Vagina (tissue), 2 donors: ENCODE measurements around the gene ETHE1. TPM values are rescaled to one million over a fixed set of nuclear protein-coding genes. Genes with fewer than 3 reads are reported as not detected.
"Not testable (repeated sequence)": the region's sequence is repeated elsewhere in the genome, so short reads cannot be mapped to it uniquely, and the experiment has no call there.

Source experiments
- DNase-seq, 2 donors: peaks; one replicate each; pipeline ENCODE4 v3.0.0-alpha.2; 2017; ENCODE audit errors: extremely low spot score in 2 of 2
- H3K27ac ChIP-seq: fragments of 200-600 bp; sonication (generic); one replicate; pipeline ENCODE4 v1.5.1; 2019
- H3K27me3 ChIP-seq: fragments of 200-600 bp; sonication (generic); one replicate; pipeline ENCODE4 v1.5.1; 2019
- H3K36me3 ChIP-seq, 2 donors: fragments of 200-600 bp; sonication (generic); one replicate each; pipeline ENCODE4 v1.5.1; 2017 to 2019
- H3K4me1 ChIP-seq: fragments of 200-600 bp; sonication (generic); one replicate; pipeline ENCODE4 v1.5.1; 2019
- H3K4me3 ChIP-seq, 2 donors: fragments of 200-600 bp; sonication (generic); 1 replicate in 1 of 2; 2 replicates in 1 of 2; pipeline ENCODE4 v1.5.1; 2016 to 2019
- H3K9me3 ChIP-seq: fragments of 200-600 bp; sonication (generic); one replicate; pipeline ENCODE4 v1.5.1; 2019
- CTCF ChIP-seq, 3 experiments: fragments of 450-650 bp in 2 of 3; fragments of 200-600 bp in 1 of 3; sonication (generic) in 1 of 3; IDR thresholded peaks; one replicate each; pipeline ENCODE4 v1.5.1; 2017 to 2019; ENCODE audit warnings: antibody characterized with exemption in 3 of 3, mild to moderate bottlenecking in 2 of 3, moderate library complexity in 2 of 3
- POLR2A ChIP-seq, 2 donors: fragments of 450-650 bp; IDR thresholded peaks; one replicate each; pipeline ENCODE4 v1.6.1; 2017; ENCODE audit warnings: antibody characterized with exemption in 2 of 2, mild to moderate bottlenecking in 2 of 2, moderate library complexity in 2 of 2
- POLR2AphosphoS5 ChIP-seq, 2 donors: sonication (generic); formaldehyde crosslinking; IDR thresholded peaks; one replicate each; pipeline ENCODE4 v1.9.0; 2017; ENCODE audit warnings: antibody characterized with exemption in 2 of 2, mild to moderate bottlenecking in 2 of 2, low read depth in 1 of 2; ENCODE audit not compliant: insufficient read depth in 1 of 2
- intact Hi-C: fragments of 100-400 bp; cut with DNase I; formaldehyde crosslinking; loops from one replicate; pipeline ENCODE4 v1.15.1; 2023
- total RNA-seq: library from RNA; depleted of rRNA; stranded (reverse); fragments of >200 nt; gene quantifications from one replicate; pipeline ENCODE4 v1.2.3, GENCODE V29; 2016

ETHE1 gene
- total RNA-seq, 1 donor from 2014 or later: 74.4 TPM

- TF ChIP-seq CTCF (IDR thresholded peaks at IDR 0.05) (no peak), POLR2AphosphoS5 (IDR thresholded peaks at IDR 0.05; ENCODE audit: insufficient read depth in 1 of 2, low read depth in 1 of 2) (no peak), POLR2A (IDR thresholded peaks at IDR 0.05) (no peak)
- H3K9me3 ChIP-seq: no peaks in the 10 kb centered on the region
- intact Hi-C loops: no loop called here
- peaks cover 39% of the 10 kb centered on the region for H3K4me1 ChIP-seq
- peak overlapping the region; percentile 58 to 61 for H3K4me3 ChIP-seq
- no peak for DNase-seq
- no peaks in the 10 kb centered on the region for H3K27me3 ChIP-seq
- H3K27ac ChIP-seq: peak overlapping the region; percentile 96
- no peaks in the 10 kb centered on the region for H3K36me3 ChIP-seq
Measured at GRCh38 chr19:43532571-43532961, 5.6 kb upstream of the ETHE1 start.

DNA sequence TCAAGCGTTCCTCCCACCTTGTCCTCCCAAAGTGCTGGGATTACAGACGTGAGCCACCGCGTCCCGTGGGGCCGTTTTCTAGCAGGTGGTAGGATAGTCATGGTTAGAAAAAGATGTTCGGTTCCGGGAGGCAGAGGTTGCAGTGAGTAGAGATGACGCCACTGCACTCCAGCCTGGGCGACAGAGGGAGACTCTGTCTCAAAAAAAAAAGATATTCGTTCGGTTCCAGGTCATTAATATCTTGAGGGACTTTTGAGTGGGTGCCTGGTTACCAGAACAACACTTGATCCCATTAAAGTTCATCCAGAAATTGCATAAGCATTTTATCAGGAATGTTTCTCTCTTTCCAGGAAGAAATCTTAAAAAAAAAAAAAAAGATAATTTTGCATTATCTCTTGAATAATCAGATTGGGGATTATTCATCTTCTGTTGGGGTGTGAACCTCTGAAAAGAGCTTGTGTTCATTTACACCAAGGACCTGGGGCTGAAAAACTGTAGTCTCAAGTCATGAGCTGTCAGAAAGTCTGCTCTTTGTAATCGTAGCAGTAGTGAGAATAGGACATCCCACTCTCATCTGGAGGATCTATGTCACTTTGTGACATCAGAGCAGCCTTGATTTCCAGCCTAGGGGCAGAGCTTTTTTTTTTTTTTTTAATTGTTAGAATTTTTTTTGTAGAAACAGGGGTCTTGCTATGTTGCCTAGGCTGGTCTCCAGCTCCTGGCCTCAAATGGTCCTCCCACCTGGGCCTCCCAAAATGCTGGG lies 1.0 kb upstream of the ETHE1 start:
- peak overlapping the region in 1 of 2 donors; percentile 77 for H3K4me3 ChIP-seq
- TF ChIP-seq POLR2A (IDR thresholded peaks at IDR 0.05): no peak
- TF ChIP-seq POLR2AphosphoS5 (IDR thresholded peaks at IDR 0.05; ENCODE audit: insufficient read depth in 1 of 2, low read depth in 1 of 2): peak in 1 of 2 donors; percentile 13
- peaks cover 51% of the 10 kb centered on the region for H3K4me1 ChIP-seq

GRCh38 chr19:43525836-43526771 lies 897 bp downstream of the ETHE1 start:
- H3K36me3 ChIP-seq: peaks cover 0 to 4% of the 10 kb centered on the region in 2 donors
- H3K9me3 ChIP-seq: no peaks in the 10 kb centered on the region
- peaks cover 46% of the 10 kb centered on the region for H3K4me1 ChIP-seq
- peak overlapping the region; percentile 84 for H3K27ac ChIP-seq
- no peak for DNase-seq
- peak overlapping the region; percentile 68 to 77 for H3K4me3 ChIP-seq
- H3K27me3 ChIP-seq: no peaks in the 10 kb centered on the region
- intact Hi-C loops: no loop called here
- TF ChIP-seq CTCF (IDR thresholded peaks at IDR 0.05) (no peak), POLR2A (IDR thresholded peaks at IDR 0.05) (no peak), POLR2AphosphoS5 (IDR thresholded peaks at IDR 0.05; ENCODE audit: insufficient read depth in 1 of 2, low read depth in 1 of 2) (no peak)

More for the DNA sequence above, 1.0 kb upstream of the ETHE1 start:
- no peaks in the 10 kb centered on the region for H3K9me3 ChIP-seq
- H3K27ac ChIP-seq: peak overlapping the region; percentile 84
- H3K27me3 ChIP-seq: no peaks in the 10 kb centered on the region
- no peaks in the 10 kb centered on the region for H3K36me3 ChIP-seq
- no peak for DNase-seq
- intact Hi-C loops: no loop called here

DNA sequence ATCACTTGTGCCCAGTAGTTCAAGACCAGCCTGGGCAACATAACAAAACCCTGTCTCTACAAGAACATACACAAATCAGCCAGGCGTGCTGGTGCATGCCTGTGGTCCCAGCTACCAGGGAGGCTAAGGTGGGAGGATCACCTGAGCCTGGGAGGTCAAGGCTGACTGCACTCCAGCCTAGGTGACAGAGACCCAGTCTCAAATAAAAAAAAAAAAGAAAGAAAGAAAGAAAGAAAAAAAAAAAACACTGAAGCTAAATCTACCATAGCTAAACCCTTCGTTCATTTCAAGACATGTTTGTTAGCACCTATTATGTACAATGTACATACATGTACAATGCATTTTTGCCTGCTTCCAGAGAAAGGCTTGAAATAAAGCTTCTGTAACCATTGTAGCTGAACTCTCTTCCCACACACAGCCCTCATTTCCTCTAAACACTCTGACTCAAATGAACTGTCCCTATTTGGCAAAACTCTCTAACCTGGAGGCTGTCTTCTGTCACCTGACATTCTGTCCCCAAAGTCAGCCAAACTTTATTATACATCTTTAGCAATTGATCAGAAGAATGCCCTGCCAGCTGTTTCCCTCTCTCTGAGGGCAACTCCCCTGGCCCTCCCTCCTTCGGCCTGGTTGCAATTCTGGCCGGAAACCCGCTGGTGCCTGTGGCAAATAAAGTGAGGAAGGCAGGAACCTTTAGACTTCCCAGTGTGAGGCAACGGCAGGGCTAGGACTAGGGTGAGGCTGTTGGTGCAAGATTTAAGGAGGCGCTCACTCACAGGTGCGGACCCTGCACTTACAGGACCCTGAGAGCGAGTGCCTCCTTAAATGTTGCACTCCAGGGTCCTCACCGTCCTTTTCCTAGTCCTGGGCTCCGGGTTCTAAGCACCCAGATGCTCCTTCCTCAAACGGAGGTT lies 1.8 kb downstream of the ETHE1 start:
- DNase-seq: peak in 1 of 2 donors; percentile 91
- no peaks in the 10 kb centered on the region for H3K27me3 ChIP-seq
- H3K36me3 ChIP-seq: peaks cover 0 to 5% of the 10 kb centered on the region in 2 donors
- peak overlapping the region; percentile 84 for H3K27ac ChIP-seq
- peak; percentile 66 to 89 for TF ChIP-seq POLR2AphosphoS5 (IDR thresholded peaks at IDR 0.05; ENCODE audit: insufficient read depth in 1 of 2, low read depth in 1 of 2)
- TF ChIP-seq CTCF (IDR thresholded peaks at IDR 0.05): no peak
- H3K9me3 ChIP-seq: no peaks in the 10 kb centered on the region
- H3K4me3 ChIP-seq: peak overlapping the region; percentile 68 to 77
- H3K4me1 ChIP-seq: peaks cover 46% of the 10 kb centered on the region
- intact Hi-C loops: no loop called here

DNA sequence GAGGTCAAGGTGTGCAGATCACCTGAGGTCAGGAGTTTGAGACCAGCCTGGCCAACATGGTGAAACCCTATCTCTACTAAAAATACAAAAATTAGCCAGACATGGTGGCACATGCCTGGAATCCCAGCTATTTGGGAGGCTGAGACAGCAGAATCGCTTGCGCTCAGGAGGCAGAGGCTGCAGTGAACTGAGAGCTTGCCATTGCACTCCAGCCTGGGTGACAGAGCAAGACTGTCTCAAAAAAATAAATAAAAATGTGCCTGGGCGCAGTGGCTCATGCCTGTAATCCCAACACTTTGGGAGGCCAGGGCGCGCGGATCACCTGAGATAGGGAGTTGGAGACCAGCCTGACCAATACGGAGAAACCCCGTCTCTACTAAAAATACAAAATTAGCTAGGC lies 3.3 kb downstream of the ETHE1 start:
- H3K4me3 ChIP-seq, H3K9me3 ChIP-seq, H3K27me3 ChIP-seq, H3K27ac ChIP-seq, intact Hi-C loops, H3K36me3 ChIP-seq, DNase-seq: not testable (repeated sequence)
- peaks cover 45% of the 10 kb centered on the region for H3K4me1 ChIP-seq
